HL-60 (cell line): Measurements from ENCODE around the gene ABCB1.

Experiments used
- CTCF ChIP-seq: IDR thresholded peaks from one replicate; pipeline ENCODE4 v1.5.1; 2011; ENCODE audit warnings: low read length, control low read depth, inconsistent platforms; ENCODE audit not compliant: insufficient read depth
- GABPA ChIP-seq: IDR thresholded peaks from 2 replicates; pipeline ENCODE4 v1.6.1; 2012; ENCODE audit warnings: low read depth
- POLR2AphosphoS5 ChIP-seq: IDR thresholded peaks from 2 replicates; pipeline ENCODE4 v1.6.1; 2012; ENCODE audit warnings: low read depth
- REST ChIP-seq: IDR thresholded peaks from 2 replicates; pipeline ENCODE4 v1.6.1; 2012; ENCODE audit warnings: low read depth; ENCODE audit not compliant: insufficient replicate concordance
- SPI1 ChIP-seq: IDR thresholded peaks from 2 replicates; pipeline ENCODE4 v1.6.1; 2012; ENCODE audit warnings: low read depth, mild to moderate bottlenecking, borderline replicate concordance

GRCh38 chr7:87497482-87497881 lies 103.2 kb downstream of the ABCB1 start:
- TF ChIP-seq CTCF (no peak), SPI1 (no peak), REST (no peak), GABPA (no peak), POLR2AphosphoS5 (no peak)
